Prostate gland (tissue), 2 donors: ENCODE data around the gene TADA2A. TPM values are rescaled to one million over a fixed set of nuclear protein-coding genes. Genes with fewer than 3 reads are reported as not detected.
A peak's percentile ranks its signal among the peaks of the same experiment; 100 is the strongest.

Source experiments
- DNase-seq: peaks from one replicate; pipeline ENCODE4 v3.0.0-alpha.2; 2019; ENCODE audit warnings: low spot score
- H3K27ac ChIP-seq, 2 donors: fragments of 200-600 bp; sonication (generic); 2 replicates each; pipeline ENCODE4 v1.5.1; 2017 to 2019
- H3K27me3 ChIP-seq: fragments of 200-600 bp; sonication (generic); replicated peaks from 2 replicates; pipeline ENCODE4 v1.5.1; 2019; ENCODE audit not compliant: insufficient read depth
- H3K36me3 ChIP-seq, 2 donors: fragments of 200-600 bp; sonication (generic); 1 replicate in 1 of 2; 2 replicates in 1 of 2; pipeline versions ENCODE4 v1.5.1 to v1.8.1; 2017 to 2019
- H3K4me1 ChIP-seq: fragments of 200-600 bp; sonication (generic); replicated peaks from 2 replicates; pipeline ENCODE4 v1.5.1; 2019
- H3K4me3 ChIP-seq, 2 donors: fragments of 200-600 bp; sonication (generic); 2 replicates each; pipeline ENCODE4 v1.5.1; 2017 to 2019
- H3K9me3 ChIP-seq: fragments of 200-600 bp; sonication (generic); 2 replicates; pipeline ENCODE4 v1.5.1; 2017
- POLR2A ChIP-seq: fragments of 450-650 bp; IDR thresholded peaks from one replicate; pipeline ENCODE4 v1.6.1; 2016; ENCODE audit warnings: antibody characterized with exemption, mild to moderate bottlenecking
- POLR2AphosphoS5 ChIP-seq: sonication (generic); formaldehyde crosslinking; IDR thresholded peaks from one replicate; pipeline ENCODE4 v1.6.1; 2017; ENCODE audit warnings: antibody characterized with exemption
- WGBS: methylation state at CpG from one replicate; pipeline ENCODE4 v1.1.5; 2018; 5-methylcytosine and 5-hydroxymethylcytosine counted together
- intact Hi-C: fragments of 100-400 bp; cut with DNase I; formaldehyde crosslinking; loops from one replicate; pipeline ENCODE4 v1.14.2; 2022
- total RNA-seq, 2 donors: library from RNA; depleted of rRNA; stranded (reverse); fragments of >200 nt; gene quantifications; one replicate each; pipeline ENCODE4 v1.1.0, GENCODE V29; 2016
- TF ChIP-seq, protein P1 (sequence below), 4 experiments: fragments of 200-600 bp in 2 of 4; fragments of 450-650 bp in 2 of 4; sonication (generic) in 2 of 4; IDR thresholded peaks; 1 replicate in 3 of 4; 2 replicates in 1 of 4; pipeline ENCODE4 v1.5.1; 2016 to 2019; ENCODE audit warnings: antibody characterized with exemption in 4 of 4, mild to moderate bottlenecking in 2 of 4, moderate library complexity in 2 of 4

Gene TADA2A
- total RNA-seq, 2 donors from 2014 or later, result 13.0 to 29.7 TPM

DNA sequence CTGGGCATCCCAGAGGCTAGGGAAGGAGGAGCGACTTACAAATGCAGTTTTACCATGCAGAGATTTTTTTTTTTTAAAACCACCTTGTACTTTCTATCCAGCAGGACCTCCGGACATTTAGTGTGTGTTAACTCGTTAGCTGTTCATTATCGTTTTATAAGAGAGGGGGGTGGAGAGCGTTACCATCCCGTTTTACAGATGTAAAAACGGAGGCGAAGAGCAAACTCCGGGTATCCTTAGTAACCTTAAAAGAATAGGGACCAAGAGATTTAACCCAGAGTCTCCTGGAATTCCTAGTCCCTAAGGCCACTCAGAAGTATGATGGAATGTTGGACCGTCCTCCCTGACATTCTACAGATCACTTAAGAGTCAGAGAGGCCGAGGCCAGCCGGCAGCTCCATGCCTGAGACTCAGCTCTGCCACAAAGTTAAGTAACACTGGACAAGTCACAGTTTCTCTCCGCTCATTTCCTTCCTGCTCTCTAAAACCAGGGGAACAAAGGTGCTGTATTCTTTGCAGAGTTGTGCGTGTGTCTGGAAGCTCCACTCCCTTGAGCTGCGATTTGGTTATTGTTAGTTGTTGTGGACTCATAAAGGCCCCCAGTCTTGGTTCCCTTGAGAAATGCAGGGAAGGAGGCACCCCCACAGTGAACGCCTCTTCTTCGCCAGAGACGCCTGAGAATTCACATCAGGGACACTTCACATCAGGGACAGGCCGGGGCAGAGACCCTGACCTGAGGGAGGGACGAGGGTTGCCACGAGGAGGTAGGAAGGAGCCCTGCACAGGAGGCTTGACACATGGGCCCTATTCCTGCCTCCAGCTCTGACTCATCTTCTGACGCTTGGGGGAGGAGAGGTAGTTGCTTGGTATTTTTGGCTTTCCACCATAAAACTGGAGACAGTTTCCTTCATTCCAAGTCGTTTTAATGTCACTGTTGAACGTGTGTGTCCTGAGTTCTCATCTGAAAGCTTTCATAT, 84.2 kb downstream of the TADA2A start:
- Histone ChIP-seq H3K27me3 (no peaks in the 10 kb centered on the region), H3K4me3 (peak overlapping the region; percentile 81 to 85), H3K36me3 (no peaks in the 10 kb centered on the region), H3K27ac (peak overlapping the region; percentile 81 to 83), H3K4me1 (peaks cover 6% of the 10 kb centered on the region), H3K9me3 (no peaks in the 10 kb centered on the region)
- intact Hi-C loops, result loop anchor here (2.0 kb wide), 1 partner anchor 84 kb away; the partner anchor contains the start of genes ACACA and TADA2A
- 20% methylated on average over 24 of the region's 24 CpGs for WGBS
- DNase-seq, result peak; percentile 58
- TF ChIP-seq POLR2A, result peak; percentile 57
- TF ChIP-seq POLR2AphosphoS5, result peak; percentile 82
- TF ChIP-seq, protein P1, sequence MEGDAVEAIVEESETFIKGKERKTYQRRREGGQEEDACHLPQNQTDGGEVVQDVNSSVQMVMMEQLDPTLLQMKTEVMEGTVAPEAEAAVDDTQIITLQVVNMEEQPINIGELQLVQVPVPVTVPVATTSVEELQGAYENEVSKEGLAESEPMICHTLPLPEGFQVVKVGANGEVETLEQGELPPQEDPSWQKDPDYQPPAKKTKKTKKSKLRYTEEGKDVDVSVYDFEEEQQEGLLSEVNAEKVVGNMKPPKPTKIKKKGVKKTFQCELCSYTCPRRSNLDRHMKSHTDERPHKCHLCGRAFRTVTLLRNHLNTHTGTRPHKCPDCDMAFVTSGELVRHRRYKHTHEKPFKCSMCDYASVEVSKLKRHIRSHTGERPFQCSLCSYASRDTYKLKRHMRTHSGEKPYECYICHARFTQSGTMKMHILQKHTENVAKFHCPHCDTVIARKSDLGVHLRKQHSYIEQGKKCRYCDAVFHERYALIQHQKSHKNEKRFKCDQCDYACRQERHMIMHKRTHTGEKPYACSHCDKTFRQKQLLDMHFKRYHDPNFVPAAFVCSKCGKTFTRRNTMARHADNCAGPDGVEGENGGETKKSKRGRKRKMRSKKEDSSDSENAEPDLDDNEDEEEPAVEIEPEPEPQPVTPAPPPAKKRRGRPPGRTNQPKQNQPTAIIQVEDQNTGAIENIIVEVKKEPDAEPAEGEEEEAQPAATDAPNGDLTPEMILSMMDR (IDR thresholded peaks at IDR 0.05), result no peak

DNA sequence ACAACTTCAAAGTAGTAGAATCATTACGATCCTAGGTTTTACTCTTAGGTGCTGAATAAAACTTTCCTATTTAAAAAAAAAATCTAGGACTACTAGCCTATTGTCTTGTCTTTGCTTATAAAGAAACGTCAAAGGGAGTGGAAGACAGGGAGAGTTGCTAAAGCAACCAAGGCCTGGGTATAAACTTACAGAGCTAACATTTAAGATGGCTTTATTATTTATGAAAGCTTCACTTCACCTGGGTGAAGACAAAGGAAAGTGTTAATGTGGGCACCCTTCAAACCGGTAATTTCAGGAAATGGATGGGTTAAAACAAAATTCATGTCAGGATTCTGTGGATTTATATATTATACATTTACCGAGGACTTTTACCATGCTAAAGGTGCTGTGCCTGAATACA, 85.5 kb downstream of the TADA2A start:
- no peaks in the 10 kb centered on the region for H3K36me3 ChIP-seq
- H3K27me3 ChIP-seq, result no peaks in the 10 kb centered on the region
- intact Hi-C loops, result no loop called here
- H3K4me3 ChIP-seq, result no peak overlapping the region
- H3K27ac ChIP-seq, result peak overlapping the region; percentile 81 to 83
- no peaks in the 10 kb centered on the region for H3K9me3 ChIP-seq
- WGBS, result 32% methylated on average over 4 of the region's 4 CpGs
- DNase-seq, result no peak
- peaks cover 6% of the 10 kb centered on the region for H3K4me1 ChIP-seq
- TF ChIP-seq POLR2A (no peak), POLR2AphosphoS5 (no peak)
- TF ChIP-seq, protein P1 (IDR thresholded peaks at IDR 0.05), result no peak

DNA sequence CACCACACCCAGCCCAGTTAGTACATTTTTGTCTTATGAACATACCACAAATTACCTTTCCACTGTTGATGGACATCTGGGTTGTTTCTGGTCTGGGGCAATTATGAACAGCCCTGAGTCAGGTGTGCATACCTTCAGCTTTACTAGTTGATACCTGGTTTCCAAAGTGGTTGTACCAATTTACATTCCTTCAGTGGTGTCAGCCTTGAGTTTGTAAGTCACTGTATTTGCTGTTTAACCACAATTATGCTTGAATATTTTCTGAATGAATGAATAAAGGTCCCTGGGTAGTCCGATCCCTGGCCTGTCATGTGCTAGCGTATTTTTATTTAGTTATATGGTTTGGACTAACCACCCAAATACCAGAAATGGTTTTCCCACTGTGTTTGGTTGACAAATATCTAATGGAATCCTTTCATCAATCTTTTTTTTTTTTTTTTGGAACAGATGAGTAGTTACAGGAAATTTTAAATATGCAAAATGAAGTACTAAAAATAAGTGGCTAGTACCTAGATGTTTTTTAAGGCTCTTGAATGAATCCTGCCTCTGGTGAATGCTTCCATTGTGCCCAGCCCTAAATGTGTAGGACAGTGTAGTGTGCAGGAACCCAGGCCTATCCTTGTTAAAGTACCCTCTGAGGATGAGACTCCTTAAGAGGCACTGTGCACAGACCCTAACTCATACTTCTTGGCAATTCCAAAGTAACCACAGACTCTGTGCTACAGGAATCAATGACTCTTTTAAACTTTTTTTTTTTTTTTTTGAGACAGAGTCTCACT, 86.8 kb downstream of the TADA2A start:
- Histone ChIP-seq H3K27me3 (no peaks in the 10 kb centered on the region), H3K4me1 (no peaks in the 10 kb centered on the region), H3K4me3 (no peak overlapping the region), H3K9me3 (no peaks in the 10 kb centered on the region), H3K27ac (no peak overlapping the region), H3K36me3 (no peaks in the 10 kb centered on the region)
- no peak for TF ChIP-seq POLR2AphosphoS5
- no peak for TF ChIP-seq POLR2A
- TF ChIP-seq, protein P1 (IDR thresholded peaks at IDR 0.05), result no peak
- intact Hi-C loops, result no loop called here
- DNase-seq, result no peak
- 93% methylated on average over 2 of the region's 2 CpGs for WGBS

DNA sequence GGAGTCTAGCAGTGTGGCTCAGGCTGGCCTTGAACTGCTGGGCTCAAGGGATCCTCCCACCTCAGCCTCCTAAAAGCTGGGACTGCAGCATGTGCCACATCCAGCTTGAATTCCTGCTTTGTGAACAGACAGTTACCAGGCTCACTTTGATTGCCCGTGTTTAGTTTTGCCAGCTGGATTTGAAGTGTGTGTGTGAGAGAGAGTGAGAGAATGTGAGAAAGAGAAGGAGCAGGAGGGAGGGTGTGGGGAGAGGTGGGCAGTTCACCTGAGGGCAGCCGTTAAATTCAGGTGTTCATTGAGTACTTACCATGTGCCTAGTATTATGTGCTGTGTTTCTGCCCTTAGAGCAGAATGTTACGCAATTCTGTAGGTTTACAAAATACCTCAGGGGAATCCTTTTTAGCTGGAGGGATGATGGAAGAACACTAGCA, 87.7 kb downstream of the TADA2A start:
- H3K4me1 ChIP-seq, result no peaks in the 10 kb centered on the region
- H3K4me3 ChIP-seq, result no peak overlapping the region
- no peaks in the 10 kb centered on the region for H3K36me3 ChIP-seq
- TF ChIP-seq, protein P1 (IDR thresholded peaks at IDR 0.05), result no peak
- no peak for TF ChIP-seq POLR2A
- no peak for TF ChIP-seq POLR2AphosphoS5
- no peaks in the 10 kb centered on the region for H3K27me3 ChIP-seq
- intact Hi-C loops, result no loop called here
- WGBS, result 72% methylated on average over 3 of the region's 3 CpGs
- no peak overlapping the region for H3K27ac ChIP-seq
- no peak for DNase-seq
- H3K9me3 ChIP-seq, result no peaks in the 10 kb centered on the region
